ENCODE data around the gene PTPN22. TPM values are rescaled to one million over a fixed set of nuclear protein-coding genes. Genes with fewer than 3 reads are reported as not detected.

The PTPN22 gene
- polyA plus RNA-seq, 2 donors: 0.76 to 1.5 TPM

GRCh38 chr1:113777561-113777960 is 94.0 kb downstream of the PTPN22 start:
- WGBS, 2 donors: 79 to 90% methylated on average over 4 of the region's 4 CpGs
- Histone ChIP-seq H3K4me3 (ENCODE audit: low read depth in 1 of 2, low read length in 2 of 2) (no peak overlapping the region), H3K9me3 (ENCODE audit: control insufficient read depth in 2 of 2, insufficient read depth in 1 of 2, low read depth in 1 of 2, low read length in 1 of 2) (no peaks in the 10 kb centered on the region), H3K27me3 (ENCODE audit: control insufficient read depth in 1 of 2, insufficient read depth in 2 of 2, low read length in 2 of 2) (no peaks in the 10 kb centered on the region), H3K27ac (ENCODE audit: low read depth in 2 of 2, low read length in 1 of 2) (no peak overlapping the region), H3K4me1 (ENCODE audit: control insufficient read depth in 2 of 2, insufficient read depth in 2 of 2, low read length in 1 of 2) (no peaks in the 10 kb centered on the region), H3K36me3 (ENCODE audit: control insufficient read depth in 2 of 2, insufficient read depth in 2 of 2, low read length in 1 of 2) (peaks cover 0 to 3% of the 10 kb centered on the region in 2 donors)

GRCh38 chr1:113770031-113770430 is 101.5 kb downstream of the PTPN22 start:
- Histone ChIP-seq H3K4me3 (ENCODE audit: low read depth in 1 of 2, low read length in 2 of 2) (no peak overlapping the region), H3K36me3 (ENCODE audit: control insufficient read depth in 2 of 2, insufficient read depth in 2 of 2, low read length in 1 of 2) (no peaks in the 10 kb centered on the region), H3K27ac (ENCODE audit: low read depth in 2 of 2, low read length in 1 of 2) (no peak overlapping the region), H3K27me3 (ENCODE audit: control insufficient read depth in 1 of 2, insufficient read depth in 2 of 2, low read length in 2 of 2) (no peaks in the 10 kb centered on the region), H3K4me1 (ENCODE audit: control insufficient read depth in 2 of 2, insufficient read depth in 2 of 2, low read length in 1 of 2) (no peaks in the 10 kb centered on the region), H3K9me3 (ENCODE audit: control insufficient read depth in 2 of 2, insufficient read depth in 1 of 2, low read depth in 1 of 2, low read length in 1 of 2) (no peaks in the 10 kb centered on the region)
- 85 to 100% methylated on average over 1 of the region's 1 CpG for WGBS, 2 donors

- Histone ChIP-seq H3K4me3 (ENCODE audit: low read depth in 1 of 2, low read length in 2 of 2) (no peak overlapping the region), H3K4me1 (ENCODE audit: control insufficient read depth in 2 of 2, insufficient read depth in 2 of 2, low read length in 1 of 2) (no peaks in the 10 kb centered on the region), H3K27ac (ENCODE audit: low read depth in 2 of 2, low read length in 1 of 2) (no peak overlapping the region), H3K36me3 (ENCODE audit: control insufficient read depth in 2 of 2, insufficient read depth in 2 of 2, low read length in 1 of 2) (no peaks in the 10 kb centered on the region), H3K9me3 (ENCODE audit: control insufficient read depth in 2 of 2, insufficient read depth in 1 of 2, low read depth in 1 of 2, low read length in 1 of 2) (no peaks in the 10 kb centered on the region), H3K27me3 (ENCODE audit: control insufficient read depth in 1 of 2, insufficient read depth in 2 of 2, low read length in 2 of 2) (no peaks in the 10 kb centered on the region)
Measured at GRCh38 chr1:113769601-113769970, 101.9 kb downstream of the PTPN22 start.

GRCh38 chr1:113768916-113769600 is 102.5 kb downstream of the PTPN22 start:
- no peaks in the 10 kb centered on the region for H3K4me1 ChIP-seq (ENCODE audit: control insufficient read depth in 2 of 2, insufficient read depth in 2 of 2, low read length in 1 of 2)
- H3K36me3 ChIP-seq (ENCODE audit: control insufficient read depth in 2 of 2, insufficient read depth in 2 of 2, low read length in 1 of 2): no peaks in the 10 kb centered on the region
- 91 to 95% methylated on average over 1 of the region's 1 CpG for WGBS, 2 donors

GRCh38 chr1:113765306-113766230 is 105.9 kb downstream of the PTPN22 start:
- Histone ChIP-seq H3K9me3 (ENCODE audit: control insufficient read depth in 2 of 2, insufficient read depth in 1 of 2, low read depth in 1 of 2, low read length in 1 of 2) (no peaks in the 10 kb centered on the region), H3K27me3 (ENCODE audit: control insufficient read depth in 1 of 2, insufficient read depth in 2 of 2, low read length in 2 of 2) (no peaks in the 10 kb centered on the region), H3K4me3 (ENCODE audit: low read depth in 1 of 2, low read length in 2 of 2) (no peak overlapping the region), H3K36me3 (ENCODE audit: control insufficient read depth in 2 of 2, insufficient read depth in 2 of 2, low read length in 1 of 2) (no peaks in the 10 kb centered on the region), H3K27ac (ENCODE audit: low read depth in 2 of 2, low read length in 1 of 2) (no peak overlapping the region), H3K4me1 (ENCODE audit: control insufficient read depth in 2 of 2, insufficient read depth in 2 of 2, low read length in 1 of 2) (no peaks in the 10 kb centered on the region)
- 94% methylated on average over 2 of the region's 2 CpGs for WGBS, 2 donors

More at GRCh38 chr1:113768916-113769600, 102.5 kb downstream of the PTPN22 start:
- H3K4me3 ChIP-seq (ENCODE audit: low read depth in 1 of 2, low read length in 2 of 2): no peak overlapping the region
- no peaks in the 10 kb centered on the region for H3K9me3 ChIP-seq (ENCODE audit: control insufficient read depth in 2 of 2, insufficient read depth in 1 of 2, low read depth in 1 of 2, low read length in 1 of 2)
- no peak overlapping the region for H3K27ac ChIP-seq (ENCODE audit: low read depth in 2 of 2, low read length in 1 of 2)
- no peaks in the 10 kb centered on the region for H3K27me3 ChIP-seq (ENCODE audit: control insufficient read depth in 1 of 2, insufficient read depth in 2 of 2, low read length in 2 of 2)

Other genes starting within 250 kb of the PTPN22 start
- gene PHTF1, start 112.2 kb downstream of the PTPN22 start, polyA plus RNA-seq: 1 to 10 TPM; 1.6 to 2.3 TPM
- gene RSBN1, start 59.2 kb downstream of the PTPN22 start, polyA plus RNA-seq: 1 to 10 TPM; 2.9 to 3.5 TPM
- gene BCL2L15, start 15.9 kb upstream of the PTPN22 start, polyA plus RNA-seq: 1 to 10 TPM; 4.2 to 4.6 TPM
- 10 to 100 TPM; 12.9 to 15.1 TPM for gene AP4B1, start 33.1 kb upstream of the PTPN22 start, polyA plus RNA-seq
- 1 to 10 TPM; 1.5 to 3.7 TPM for gene DCLRE1B, start 33.6 kb upstream of the PTPN22 start, polyA plus RNA-seq
- gene HIPK1, start 57.6 kb upstream of the PTPN22 start, polyA plus RNA-seq: 10 to 100 TPM; 10.8 to 14.5 TPM
- gene OLFML3, start 107.8 kb upstream of the PTPN22 start, polyA plus RNA-seq: 1 to 10 TPM; 4.7 to 6.7 TPM